GM21528 (cell line): Measurements from ENCODE around the gene ROBO1.
"Not testable (repeated sequence)": the region's sequence is repeated elsewhere in the genome, so short reads cannot be mapped to it uniquely, and the experiment has no call there.

Source experiments
- ATAC-seq: cut with Tn5 transposase; IDR thresholded peaks from one replicate; pipeline ENCODE4 v1.9.1; 2021; ENCODE audit warnings: mild to moderate bottlenecking, moderate library complexity; ENCODE audit not compliant: unreplicated experiment, low FRiP score

The ROBO1 gene

DNA sequence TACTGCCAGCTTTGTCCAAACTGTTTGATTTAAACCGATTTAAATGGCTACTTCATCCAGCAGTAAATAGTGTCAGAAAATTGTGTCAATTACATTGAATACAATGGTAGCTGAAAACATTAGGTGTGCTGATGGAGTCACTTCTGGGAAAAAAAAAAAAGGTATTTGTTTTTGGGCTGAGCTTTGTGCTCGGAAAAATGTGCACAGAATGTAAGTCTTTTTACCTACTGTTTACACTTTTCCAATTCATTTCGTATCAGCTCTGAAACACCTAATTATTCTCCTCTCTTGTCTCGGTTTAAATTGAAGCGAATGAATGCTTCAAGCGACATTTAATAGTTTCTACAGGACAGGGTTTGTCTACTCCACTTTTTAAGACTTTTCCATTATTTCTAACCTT is 1078.4 kb downstream of the ROBO1 start:
- ATAC-seq: no peak

DNA sequence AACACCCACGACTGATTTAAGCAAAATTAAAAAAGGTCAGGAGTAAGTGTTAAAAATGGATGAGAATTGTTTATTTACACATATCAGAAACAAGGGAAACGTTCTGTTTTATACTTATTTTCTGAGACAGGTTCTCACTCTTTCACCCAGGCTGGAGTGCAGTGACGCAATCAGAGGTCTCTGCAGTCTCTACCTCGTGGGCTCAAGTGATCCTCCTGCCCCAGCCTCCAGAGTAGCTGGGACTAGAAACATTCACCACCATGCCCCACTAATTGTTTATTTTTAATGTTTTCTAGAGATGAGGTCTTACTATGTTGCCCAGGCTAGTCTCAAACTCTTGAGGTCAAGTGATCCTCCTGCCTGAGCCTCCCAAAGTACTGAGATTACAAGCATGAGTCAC is 1080.3 kb downstream of the ROBO1 start:
- ATAC-seq: no peak

DNA sequence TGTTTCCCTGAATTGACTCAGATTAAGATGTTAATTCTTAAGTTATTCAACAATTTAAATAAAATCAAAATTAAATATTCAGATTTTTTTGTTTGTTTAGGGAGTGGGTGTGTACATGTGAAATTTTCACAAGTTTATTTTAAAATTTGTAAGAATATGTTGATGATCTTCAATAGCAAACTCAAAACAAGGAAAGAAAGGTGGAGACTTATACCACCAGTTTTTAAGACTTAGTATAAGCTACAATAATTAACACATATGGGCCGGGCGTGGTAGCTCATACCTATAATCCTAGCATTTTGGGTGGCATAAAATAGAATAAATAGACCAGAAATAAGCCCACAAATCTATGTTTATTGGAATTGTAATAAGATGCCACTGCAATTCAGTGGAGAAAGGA is 1084.5 kb downstream of the ROBO1 start:
- ATAC-seq: no peak

DNA sequence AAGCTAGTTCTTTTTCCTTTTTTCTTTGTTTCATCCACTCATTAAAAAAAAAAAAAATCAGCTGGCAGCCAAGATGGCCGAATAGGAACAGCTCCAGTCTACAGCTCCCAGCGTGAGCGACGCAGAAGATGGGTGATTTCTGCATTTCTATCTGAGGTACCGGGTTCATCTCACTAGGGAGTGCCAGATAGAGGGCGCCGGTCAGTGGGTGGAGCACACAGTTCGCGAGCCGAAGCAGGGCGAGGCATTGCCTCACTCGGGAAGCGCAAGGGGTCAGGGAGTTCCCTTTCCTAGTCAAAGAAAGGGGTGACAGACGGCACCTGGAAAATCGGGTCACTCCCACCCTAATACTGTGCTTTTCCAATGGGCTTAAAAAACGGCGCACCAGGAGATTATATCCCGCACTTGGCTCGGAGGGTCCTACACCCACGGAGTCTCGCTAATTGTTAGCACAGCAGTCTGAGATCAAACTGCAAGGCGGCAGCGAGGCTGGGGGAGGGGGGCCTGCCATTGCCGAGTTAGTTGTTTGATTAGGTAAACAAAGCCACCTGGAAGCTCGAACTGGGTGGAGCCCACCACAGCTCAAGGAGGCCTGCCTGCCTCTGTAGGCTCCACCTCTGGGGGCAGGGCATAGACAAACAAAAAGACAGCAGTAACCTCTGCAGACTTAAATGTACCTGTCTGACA is 1092.5 kb downstream of the ROBO1 start:
- ATAC-seq: not testable (repeated sequence)

DNA sequence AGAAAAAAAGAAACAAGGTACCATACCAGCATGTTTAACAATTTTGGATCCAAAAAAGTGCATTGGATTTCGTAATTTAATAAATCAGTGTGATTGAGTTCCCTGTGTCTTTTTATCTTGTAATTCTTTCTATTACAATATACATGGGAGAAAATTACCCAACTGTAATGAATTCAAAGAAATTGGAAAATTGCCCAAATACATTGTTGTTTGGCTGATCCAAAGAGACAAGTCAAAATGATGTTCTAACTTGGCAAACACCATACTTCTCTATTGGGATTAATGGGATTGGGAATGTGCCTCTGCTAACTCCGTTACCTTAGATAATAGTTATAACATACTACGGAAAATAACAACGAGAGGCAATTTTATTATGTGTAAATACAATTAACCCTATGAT is 1097.1 kb downstream of the ROBO1 start:
- no peak for ATAC-seq

DNA sequence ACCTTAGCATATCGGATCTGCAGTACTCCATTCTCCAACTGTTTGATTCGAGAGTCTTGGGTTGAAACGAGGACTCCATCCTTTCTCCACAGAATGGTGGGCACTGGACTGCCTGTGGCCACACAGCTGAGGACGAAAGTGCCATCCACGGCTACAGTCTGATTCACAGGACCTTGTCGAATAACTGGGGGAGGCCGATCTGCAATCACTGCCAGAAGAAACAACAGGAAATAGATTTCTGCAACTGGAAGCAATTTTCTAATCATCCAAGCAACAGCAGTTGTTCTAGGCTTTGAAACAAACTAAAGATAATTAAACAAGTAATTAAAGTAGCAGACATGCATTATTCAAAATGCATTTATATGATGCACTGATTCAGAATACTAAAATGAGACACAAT is 1097.7 kb downstream of the ROBO1 start:
- ATAC-seq: no peak

DNA sequence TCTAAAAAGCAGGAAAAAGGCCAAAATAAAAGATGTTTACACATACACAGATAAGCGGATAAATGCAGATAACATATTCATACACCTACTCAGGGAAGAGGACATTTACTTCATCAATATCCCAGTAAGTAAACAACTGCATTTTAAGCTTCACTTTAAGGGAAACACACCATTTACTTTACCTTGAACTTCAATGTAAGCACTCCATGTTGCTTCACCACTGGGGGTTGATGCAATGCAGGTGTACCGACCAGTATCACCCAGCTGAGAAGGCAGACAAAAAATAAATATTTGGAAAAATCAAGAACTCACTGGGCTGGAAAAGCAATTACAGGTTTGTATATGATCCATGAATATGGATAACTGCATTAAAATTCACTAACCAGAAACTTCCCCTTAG is 1099.5 kb downstream of the ROBO1 start:
- ATAC-seq: no peak

DNA sequence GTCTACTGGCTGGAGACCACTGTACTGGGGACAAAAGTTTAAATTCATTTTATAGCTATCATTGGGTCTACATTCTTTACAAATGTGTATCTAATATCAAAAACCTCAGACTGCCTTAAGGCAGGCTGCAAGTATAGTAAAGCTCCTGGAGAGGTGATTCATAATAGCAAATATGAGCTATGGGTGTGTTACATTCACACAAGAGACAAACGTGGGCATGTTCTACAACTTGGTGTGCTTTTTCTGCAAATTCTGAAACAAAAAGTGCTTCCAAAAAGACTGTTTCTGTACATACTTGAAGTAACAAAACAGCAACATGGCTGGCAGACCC is 1101.4 kb downstream of the ROBO1 start:
- ATAC-seq: no peak

DNA sequence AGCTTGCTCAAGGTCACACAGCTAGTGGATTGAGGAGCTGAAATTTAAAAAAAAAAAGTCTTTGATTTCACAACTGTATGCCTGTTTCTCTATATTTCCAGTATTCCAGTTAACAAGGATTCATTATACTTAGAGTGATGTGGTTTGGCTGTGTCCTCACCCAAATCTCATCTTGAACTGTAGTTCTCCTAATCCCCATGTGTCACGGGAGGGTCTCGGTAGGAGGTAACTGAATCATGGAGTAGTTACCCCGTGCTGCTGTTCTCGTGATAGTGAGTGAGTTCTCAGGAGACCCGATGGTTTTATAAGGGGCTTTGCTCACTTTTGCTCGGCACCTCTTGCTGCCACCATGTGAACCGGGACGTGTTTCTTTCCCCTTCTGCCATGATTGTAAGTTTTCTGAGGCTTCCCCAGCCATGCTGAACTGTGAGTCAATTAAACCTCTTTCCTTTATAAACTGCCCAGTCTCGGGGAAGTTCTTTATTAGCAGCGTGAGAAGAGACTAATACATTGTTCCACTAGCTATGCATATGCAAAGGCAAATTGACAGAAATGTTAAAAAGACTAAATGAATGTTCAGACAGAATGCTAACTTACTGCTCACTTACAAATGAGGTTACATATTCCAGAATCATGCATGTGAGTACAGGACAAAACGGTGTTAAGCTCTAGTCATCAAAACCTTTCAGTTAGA is 1101.9 kb downstream of the ROBO1 start:
- no peak for ATAC-seq

DNA sequence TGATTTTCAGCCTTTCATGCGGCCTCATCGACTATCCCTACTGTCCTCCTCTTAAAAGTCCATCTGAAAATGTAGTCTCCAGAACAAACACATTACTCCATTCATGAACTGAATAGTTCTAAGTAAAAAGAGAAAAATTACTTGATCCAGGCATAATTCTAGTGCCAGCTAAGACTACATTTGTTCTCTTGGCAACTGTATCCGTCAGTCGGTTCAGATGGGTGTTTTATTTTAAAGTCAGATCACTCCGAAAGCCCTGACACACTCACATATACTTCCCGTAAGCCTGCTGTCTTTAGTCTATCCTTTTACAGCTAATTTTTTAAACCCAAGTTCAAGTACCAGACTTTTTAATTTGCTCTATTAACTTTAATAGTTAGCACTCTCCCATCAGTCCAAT is 1102.7 kb downstream of the ROBO1 start:
- no peak for ATAC-seq

DNA sequence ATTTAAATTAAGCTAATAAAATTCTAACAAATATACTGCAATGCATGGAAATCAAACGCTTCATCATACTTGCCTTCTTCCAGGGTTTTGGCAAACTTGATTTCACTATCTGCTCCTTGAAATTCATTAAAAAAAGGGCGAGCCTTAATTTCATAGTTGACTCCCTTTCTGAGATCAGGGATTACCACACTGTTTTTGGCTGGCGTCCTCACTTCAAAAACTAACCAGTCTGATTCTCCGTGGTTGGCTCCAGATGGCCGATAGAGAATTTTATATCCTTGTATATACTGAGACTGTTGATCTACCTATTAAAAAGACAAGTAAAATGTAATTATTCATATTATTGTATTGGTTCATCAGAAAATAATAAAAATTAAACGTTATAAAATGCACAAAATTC is 1106.8 kb downstream of the ROBO1 start:
- no peak for ATAC-seq

DNA sequence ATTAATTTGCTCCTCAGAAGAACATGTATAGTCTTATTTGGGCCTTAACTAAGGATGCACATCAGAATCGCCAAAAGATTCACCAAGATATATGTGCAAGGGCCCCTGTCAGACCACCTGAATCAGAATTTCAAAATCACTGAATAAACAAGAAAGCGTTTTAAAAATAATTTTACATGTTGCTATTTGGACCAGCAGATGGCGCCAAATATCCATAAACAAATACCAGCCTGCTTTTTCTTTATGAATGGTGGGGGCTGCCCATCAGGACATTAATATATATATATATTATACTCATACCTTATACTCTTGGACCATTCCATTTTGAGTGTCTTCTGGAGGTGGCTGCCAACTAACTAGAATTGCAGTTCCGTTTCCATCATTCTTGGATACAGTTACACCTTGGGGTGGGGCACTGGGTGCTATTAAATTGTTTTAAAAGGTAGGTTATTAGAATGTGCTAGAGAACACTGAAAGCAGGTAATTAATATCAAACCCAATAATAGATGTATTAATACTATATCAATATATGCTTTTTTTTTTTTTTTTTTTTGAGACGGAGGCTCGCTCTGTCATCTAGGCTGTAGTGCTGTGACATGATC is 1108.3 kb downstream of the ROBO1 start:
- no peak for ATAC-seq

DNA sequence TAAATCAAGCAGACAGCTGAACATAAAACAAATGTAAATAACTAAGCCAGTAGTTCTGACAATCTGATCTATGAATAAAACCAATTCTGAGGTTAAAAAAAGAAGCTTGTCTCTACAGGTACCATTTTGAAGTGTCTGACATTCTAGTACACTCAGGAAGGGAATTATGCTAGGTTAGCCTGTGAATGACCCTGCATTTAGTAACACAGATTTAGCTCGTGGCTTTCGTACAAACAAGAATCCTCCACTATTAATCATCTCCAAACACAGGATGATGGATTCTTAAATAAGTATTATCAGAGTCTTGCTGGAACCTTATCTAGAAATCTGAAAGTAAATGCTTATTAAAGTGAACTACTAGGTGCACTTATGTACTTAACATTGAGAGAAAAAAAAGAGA is 1120.1 kb downstream of the ROBO1 start:
- ATAC-seq: no peak

DNA sequence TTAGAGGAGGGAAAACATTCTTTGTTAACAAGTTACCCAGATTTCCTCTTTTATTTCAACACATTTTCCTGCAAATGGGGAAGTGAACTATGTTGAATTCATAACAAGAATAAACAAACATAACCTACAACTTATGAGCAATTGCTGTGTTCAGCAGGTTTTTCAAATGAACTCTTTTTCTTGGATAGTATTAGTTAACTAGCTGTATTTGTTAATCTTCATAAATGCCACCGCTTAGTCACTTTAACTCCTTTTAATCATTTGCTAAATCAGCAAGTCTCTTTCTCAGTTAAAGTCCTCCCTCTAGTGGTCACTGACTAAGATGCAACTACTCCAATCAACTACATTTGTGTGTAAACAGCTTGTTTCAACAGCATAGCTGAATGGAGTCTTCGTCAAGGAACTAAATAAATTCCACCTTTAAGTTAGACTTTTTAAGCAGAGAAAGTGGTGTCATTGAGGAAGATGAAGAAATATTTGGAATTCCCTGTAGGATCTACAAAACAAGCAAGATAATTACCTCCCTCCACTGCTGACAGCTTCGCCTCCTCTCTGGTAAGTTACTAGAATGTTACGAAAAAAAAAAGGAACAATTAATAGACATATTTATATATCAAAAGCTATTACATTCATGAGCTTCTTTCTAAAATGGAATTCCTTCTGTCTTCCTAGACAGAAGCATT is 1122.0 kb downstream of the ROBO1 start:
- peak; percentile 88 for ATAC-seq

DNA sequence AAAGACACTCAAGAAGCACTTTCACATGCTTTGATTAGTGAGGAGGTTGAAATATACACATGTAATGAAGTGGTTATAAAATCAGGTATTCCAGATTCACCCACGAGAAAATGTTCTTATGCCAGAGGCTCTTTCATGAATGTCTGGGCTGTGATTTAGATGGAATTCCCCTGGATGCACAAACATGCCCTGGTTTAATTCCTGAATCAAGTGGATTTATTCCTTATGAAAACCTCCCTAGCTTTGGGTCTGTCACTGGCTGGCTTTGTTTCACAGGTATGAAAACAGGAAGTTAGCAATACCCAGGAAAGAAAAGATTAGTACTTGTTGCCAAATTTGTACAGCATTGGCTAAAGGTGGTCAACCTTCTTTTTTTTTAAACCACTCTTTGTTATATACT is 1123.0 kb downstream of the ROBO1 start:
- no peak for ATAC-seq

DNA sequence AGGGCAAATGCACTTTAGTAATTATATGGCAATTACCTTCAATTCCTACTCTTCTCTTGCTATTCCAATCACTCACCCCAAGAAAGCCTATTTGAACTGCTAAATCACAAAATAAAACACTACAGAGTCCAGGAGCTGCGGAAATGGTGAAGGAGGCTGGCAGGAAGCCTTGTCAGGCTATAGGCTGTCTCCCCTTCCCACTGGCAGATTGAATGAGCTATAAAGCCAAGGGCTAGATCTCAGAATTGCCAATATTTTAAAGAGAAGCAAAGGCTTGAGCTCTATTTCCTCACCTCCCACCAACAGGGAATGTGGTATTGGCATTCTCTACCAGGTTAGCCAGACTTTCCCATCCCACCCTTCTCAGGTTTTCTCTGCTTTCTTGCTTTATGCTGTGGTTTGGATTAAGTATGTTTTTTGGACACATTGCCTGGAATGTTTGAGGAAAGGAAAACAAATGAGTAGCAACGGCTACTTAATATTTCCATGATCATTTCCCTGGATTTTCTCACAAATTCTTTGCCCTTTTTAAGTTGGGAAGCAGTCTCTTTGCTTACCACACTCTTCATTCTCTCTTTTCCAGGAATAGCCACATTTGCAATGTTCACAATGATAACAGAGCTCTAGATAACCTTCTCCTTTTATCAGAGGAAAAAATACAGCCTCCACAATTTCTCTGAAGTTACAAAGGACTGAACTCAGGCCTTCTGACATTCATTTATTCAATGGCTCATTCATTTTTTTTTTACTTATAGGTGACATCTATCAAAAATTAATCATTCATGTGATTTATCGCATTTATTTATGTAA is 1125.4 kb downstream of the ROBO1 start:
- no peak for ATAC-seq

DNA sequence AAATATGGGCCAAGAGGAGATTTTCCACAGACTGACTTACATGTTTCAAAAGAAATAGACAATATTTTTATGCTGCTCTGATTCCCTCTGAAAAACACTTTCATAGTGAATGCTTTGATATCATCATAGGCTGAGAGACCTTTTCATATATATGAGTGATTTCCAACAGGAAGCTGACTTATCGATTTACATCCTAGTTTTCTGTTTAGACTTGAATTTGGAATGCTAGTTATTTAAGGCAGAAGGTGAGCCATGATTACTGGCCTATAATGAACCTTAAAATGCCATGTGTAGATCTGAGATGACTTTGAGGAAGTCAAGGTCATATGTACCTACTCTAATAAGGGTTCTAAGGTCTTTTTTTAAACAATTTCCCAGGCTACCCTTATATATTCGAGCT is 1126.1 kb downstream of the ROBO1 start:
- no peak for ATAC-seq

DNA sequence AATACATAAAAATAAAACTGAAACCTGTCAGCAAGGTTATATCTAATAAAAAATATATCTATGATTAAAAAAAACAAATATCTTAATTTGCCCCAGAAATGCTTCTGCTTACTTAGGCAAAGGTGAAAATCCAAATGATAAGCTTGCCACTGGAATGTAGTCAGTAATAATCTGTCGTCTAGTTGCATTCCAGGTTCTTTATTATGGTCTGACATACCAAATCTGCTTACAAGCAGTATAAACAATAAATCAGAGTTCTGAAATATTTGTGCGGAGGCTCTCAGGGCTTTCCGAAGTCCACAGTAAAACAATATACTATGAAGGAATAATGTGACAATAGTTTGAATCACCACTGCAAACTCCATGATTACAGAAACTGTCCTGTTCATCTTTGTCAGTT is 1133.5 kb downstream of the ROBO1 start:
- no peak for ATAC-seq

DNA sequence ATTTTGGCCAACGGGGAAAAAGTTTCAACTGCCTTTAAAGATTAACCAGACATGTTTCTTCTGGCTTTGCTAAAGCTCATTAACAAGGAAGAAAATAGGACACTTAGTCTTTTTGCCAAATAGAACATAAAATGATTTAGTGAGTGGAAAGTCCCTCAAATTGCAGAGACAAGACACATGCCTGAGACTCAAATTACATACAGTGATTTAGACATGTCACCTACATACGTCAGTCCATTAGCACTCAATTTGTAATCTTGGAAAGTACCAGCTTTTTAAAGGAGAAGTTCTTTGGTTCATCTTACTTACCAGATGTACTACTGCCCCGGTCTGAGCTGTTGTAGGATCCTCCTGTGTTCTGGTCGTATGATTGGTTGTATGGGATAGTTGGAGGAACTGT is 1134.2 kb downstream of the ROBO1 start:
- no peak for ATAC-seq

DNA sequence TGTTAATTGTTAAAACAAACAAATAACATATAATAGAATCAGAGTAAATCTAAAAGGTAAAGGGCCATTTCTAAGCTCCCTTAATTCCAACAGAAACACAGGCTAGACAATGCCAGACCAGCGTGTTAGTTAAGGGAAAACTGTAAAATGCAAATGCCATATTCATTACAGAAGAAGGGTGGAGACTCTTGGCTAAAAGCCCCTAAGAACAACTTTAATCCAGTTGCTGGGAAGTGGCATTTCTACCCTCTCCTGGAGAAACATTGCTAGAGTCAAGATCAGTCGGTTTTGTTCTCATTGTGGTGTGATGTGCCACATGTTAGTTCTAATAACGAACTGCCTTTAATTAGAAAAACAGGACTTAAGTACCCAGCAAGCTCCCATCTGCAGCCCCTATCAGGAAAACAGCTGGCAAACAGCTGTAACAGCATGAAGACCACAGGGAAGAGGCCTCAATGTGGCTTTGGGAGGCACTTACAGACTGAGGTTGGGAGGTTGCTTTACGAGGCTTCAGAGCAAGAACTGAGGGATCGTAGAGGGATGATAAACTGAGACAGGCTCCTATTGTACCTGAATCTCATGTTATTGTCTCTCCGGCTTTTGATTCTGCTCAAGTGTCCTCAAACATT is 1134.8 kb downstream of the ROBO1 start:
- no peak for ATAC-seq
